Inferior parietal cortex (tissue), 1 donor: ENCODE results near the gene SPATS2L.

Source experiments
- DNase-seq: peaks from one replicate; pipeline ENCODE4 v3.0.0-alpha.2; 2016; ENCODE audit errors: extremely low spot score

Gene SPATS2L

DNA sequence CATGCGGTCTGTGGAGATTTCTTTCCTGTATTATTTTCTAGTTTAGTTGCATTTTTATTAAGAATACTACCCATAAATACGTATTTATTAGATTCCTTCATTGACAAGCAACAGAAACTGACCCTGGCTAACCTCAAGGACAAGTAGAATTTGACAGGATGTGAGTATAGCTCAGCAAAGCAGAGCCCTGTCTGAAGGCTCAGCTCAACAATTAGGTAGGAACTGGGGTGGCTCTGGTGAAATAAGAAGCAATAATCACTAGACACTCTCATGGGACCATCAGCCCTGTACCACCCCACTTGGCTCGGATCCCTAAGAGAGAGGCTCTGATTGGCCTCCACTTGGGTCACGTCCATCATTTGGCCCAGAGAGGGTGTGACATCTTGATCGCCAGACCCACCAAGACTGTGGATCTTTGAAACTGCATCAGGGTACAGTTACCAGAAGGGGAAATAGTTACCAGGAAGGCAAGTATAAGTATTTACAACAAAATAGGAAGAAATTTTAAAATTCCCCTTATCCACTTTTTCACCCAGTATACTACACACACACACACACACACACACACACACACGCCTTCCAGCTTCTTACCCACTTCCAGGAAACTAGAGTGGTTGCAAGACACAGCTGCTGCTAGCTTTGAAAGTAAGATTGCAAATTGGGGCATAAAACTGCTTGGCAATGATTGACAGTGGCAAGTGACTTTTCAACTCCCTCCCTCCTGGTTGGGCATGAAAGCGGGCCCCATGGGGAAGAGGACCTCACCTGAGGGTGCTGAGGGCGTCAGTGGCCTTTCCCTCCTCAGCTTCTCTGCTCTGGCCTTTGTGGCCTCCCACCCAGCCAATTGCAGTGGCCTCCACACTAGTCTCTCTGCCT, 161.6 kb downstream of the SPATS2L start:
- DNase-seq, result no peak

DNA sequence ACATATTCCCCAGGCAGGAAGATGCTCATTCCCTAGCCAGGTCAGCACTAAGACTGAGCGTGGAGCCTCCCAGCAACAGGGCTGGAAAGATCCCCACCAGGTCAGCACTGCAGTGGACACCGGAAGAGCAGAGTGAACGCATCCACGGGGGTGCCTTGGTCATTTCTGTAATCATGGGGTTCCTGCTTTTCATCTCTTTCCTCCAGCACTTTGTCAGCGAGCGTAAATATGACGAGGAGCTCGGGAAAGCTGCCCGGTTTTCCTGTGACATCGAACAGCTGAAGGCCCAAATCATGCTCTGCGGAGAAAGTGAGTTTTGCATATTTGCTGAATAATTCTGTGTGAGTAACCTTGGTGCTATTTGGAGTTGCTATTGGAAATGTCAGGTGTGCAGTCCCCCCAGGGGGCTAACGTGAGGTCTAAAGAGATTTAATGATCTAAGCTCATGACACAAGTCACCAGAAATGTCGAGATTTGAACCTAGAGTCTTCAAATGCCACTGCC, 163.3 kb downstream of the SPATS2L start:
- peak; percentile 61 for DNase-seq

DNA sequence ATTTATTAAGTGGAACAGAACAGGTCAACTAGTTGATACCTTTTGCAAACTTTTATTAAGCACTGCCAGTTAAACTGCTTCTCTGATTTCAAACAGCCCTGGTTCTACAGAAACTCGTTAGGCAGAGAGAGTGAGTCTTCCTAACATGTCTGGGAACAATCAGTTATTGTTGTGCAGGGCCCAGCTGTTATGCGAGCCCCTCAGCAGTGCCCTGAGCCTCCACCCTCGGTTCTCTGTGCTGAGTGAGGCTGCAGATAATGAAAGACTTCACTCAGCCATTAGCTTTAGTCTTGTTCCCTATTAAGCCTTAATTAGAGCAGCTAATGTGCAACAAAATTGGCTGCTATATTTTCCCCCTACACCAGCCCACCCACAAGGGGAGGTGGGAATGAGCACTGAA, 163.7 kb downstream of the SPATS2L start:
- DNase-seq, result peak; percentile 78

DNA sequence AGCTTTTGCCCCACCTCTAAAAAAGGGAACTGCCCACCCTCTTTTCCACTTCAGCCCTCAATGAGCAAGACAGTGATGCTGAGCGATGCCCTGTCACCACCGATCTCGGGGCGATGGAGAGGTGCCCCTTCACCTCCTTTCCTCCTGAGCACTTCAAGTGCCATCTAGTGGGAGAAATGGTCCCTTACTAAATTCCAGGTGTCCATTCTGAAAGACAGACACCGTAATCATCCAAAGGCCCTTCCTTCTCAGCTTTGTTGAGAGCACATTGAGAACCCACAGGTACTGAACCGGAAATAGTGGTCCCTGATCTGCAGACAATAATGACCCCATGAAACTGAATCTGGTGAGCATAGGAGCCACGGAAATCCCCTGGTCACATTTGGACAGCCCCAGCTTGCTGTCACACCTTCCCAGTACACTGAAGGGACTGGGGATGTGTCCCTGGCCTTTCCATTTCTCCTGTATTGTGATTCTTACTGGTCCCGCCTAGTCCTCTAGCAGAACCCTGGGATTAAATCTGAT, 164.9 kb downstream of the SPATS2L start:
- DNase-seq, result peak; percentile 83

DNA sequence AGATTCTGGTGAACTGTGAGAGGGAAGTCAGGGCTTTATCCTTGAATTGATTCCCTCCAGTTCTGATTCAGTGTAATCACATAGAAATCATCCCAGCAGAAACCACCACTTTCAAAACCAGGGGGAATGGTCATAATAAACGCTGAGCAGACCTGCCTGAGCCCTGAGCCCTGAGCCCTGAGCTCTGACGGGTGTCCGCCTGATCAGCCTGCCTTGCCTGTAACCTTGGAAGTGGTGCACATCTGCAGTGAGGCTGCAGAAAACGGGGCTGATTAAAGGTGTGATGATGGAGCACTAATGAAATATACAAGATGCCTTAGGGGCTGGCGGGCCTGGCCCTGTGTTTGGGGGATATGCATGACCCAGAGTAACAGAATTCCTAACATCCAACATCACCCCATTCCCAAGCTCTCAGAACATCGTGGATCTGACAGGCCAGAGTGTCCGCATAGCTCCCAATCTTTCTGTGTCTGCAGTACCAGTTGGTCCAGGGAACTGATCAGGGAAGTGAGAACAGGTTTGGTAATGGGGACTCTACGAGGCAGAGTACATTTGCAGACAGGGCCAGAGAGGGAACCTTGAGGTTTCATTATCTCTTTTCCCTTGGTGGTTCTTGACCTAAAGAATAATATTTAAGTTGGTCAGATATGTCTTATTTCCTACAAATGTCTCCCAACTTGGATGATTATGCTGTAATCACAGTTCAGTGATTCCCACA, 165.6 kb downstream of the SPATS2L start:
- no peak for DNase-seq

DNA sequence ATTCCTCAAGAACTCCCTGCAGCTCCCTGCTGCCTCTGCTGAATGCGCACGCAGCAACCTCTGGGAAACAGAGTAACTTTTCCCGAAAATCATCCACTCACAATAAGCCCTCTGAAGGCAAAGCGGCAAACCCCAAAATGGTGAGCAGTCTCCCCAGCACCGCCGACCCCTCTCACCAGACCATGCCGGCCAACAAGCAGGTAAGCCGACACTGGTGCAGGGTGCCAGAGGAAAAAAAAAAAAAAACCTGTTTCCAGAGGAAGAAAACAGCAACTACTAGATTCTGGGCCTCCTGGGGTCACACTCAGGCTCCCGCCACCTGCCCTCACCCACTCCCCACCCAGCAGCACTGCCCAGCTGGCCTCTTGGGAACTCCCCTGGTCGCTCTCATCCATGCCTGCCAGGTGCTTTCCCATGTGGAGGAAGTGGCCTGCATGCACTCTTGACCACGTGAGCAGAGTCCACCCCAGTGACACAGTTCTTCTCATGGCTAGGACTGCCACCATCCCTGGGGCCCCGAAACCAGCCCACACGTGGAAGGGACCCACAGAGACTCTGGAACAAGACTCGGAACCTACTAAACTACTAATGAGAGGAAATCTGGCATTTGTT, 166.5 kb downstream of the SPATS2L start:
- no peak for DNase-seq

DNA sequence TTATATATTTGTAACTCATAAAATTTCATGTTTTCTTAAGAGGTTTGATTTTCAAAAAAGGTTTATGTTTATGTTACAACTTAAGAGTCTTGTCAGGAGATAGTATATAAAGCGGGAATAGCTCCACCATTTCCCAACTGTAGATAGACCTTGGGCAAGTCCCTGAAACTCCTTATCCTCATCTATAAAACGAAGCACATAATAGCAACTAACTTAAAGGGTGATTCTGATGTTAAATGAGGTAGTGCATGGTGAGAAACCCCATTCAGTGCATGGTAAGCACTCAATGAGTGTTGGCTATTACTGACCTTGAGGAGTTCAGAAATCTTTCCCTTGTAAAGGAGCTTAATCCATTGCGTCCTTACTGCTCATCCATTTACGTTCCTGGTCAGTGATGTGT, 169.3 kb downstream of the SPATS2L start:
- no peak for DNase-seq

DNA sequence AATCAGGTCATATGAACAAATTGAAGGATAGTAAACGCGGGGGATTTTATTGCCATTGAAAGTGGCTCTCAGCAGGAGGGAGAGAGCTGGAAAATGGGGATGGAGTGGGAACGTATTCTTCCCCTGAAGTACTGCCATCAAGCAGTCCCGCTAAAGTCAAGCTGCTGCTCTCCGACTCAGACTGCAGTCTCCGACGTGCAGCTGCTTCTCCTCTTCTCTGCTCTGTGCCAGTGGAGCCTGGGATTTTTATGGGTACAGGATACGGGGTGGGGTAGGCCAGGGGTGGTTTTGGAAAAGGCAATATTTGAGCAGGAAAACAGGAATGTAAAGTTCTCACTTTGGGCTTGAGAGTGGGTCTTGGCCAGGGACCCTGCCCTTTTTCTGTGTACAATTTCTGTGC, 170.3 kb downstream of the SPATS2L start:
- no peak for DNase-seq

DNA sequence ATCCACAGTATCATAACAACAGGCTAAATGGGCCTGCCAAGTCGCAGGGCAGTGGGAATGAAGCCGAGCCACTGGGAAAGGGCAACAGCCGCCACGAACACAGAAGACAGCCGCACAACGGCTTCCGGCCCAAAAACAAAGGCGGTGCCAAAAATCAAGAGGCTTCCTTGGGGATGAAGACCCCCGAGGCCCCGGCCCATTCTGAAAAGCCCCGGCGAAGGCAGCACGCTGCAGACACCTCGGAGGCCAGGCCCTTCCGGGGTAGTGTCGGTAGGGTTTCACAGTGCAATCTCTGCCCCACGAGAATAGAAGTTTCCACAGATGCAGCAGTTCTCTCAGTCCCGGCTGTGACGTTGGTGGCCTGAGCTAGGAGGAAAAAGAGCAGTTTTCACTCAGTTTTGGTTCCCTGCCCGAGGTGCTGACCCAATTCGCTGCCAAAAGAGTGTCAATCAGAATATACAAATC, 171.2 kb downstream of the SPATS2L start:
- DNase-seq, result no peak

DNA sequence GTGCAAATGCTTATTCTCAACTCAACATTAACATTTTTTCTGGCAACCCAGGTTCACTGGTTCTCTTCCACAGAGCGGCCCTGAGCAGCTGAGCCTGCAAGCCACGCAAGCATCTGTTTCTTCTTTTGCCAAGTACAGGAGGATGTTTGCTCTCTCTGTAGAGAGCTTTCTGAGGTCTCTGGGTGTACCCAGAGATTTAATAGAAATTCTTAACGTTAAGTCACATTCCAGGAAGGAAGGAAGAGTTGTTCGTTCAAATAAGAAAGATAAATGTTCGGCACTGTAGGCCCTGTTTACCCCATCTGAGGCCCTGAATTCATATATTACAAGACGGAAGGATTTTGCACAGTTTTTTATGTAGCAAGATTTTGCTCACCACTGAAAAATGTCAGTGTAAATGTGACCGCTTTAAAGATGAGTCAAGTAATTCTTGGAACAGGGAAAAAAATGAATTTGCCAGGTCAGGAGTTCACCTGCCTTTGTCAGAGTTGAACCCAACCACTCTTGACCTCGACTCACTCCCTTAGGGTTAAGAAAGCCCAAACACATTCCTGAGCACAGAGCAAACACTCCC, 173.3 kb downstream of the SPATS2L start:
- no peak for DNase-seq

DNA sequence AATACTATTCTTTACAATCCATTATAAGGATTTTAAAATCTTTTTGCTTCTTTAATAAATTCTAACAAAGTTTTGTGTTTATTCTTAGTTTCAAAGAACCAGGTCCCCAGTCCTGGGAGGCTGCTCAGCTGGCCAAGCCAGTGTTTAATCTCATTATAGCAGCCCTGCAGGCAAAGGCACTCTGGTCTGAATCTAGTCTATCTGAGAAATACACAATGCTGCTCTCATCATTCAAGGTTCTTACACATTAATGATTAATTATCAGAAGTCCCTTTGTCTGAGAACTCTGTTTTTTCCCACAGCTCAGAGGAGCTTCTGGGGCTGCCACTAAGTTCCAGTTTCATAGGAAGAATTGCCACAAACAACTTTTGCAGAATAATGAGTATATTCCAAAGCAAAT, 175.7 kb downstream of the SPATS2L start:
- no peak for DNase-seq

DNA sequence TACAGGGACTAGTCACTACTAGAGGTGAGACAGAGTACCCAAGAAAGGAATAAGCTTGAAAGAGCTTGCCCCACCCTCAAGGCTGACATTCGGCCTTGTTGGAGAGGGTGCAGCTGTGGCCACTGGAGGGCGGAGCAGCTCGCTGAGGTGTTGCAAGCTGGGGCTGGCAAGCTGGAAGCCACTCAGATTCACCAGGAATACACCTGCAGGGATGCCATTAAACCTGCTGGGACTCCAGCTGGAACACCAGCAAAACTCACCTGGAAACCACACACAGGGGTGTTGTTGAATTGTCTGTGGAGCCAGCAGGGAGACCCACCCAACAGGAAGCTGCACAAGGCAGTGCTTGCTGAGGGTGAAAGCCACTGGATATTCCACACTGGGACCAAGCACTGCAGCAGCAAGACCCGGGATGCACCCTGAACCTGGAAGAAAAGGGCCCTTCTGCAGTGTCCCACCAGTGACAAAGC, 177.3 kb downstream of the SPATS2L start:
- DNase-seq, result no peak

DNA sequence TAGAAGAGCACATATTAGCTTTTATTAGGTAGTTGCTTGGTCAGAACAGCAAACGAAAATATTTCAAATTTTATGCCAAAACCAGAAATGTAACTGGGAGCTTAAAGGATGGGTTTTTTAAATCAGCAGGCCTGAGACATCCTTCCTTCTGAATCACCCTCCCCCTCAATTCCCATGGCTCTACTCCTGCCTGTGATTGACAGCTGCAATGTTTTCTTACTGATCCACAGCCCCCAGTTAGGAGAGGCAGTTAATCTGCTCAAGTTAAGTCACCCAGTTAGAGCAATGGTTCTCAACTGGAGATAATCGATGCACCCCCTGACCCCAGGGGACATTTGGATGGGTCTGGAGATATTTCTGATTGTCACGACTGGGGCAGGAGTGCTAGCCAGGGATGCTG, 178.4 kb downstream of the SPATS2L start:
- no peak for DNase-seq

DNA sequence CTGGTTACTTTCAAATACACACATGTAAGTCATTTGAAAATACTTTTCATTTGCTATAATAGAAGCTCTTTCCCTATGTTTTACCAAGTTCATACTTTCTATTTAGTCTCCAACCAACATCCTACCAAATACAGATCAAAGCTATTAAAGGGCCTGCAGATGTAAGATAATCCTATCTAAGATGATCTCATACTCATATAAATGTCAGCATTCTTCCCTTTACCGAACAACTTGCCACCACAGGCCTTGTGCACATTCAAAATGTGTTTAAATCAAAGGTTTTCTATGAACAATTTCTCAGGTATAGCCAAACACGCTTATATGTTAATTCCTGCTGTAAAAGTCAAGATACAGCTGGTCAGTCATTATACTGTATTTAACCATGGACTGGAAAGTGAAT, 180.0 kb downstream of the SPATS2L start:
- no peak for DNase-seq

DNA sequence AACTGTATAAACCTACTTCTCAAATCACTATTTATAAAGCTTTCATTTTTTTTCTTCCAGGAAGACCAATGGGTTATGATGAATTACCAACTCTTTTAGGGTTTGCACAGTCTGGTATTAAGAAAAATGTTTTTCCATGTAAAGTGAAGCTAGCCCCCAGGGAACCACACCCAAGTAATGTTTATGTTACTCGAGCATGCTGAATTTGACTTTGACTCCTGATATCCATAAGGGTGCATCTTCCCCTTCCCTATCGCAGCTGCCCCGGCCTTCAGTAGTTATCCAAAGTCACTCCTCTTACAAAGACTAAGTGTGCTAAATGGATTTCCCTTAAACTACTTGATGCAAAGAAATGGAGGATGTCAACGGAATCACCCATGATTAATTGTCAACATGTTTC, 181.7 kb downstream of the SPATS2L start:
- DNase-seq, result no peak

DNA sequence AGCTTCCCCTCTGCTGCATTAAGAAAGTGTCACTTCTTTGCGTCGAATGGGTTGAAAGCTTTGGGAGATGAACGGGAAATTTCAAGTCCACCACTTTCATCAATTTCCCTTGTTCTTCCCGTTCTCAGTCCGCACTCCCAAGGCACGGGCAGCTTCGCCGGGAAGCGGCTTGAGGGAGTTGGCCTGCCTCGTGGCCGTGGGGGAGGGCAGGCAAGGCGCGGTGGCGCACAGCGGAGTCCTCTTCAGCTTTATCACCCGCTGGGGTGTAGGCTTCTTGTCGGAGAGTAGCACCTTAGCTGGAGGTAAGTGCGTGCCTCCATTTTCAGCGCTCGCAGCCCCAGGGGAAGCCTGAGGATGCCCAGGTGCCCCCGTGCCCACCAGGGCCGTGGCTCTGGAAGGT, 183.5 kb downstream of the SPATS2L start:
- DNase-seq, result no peak

DNA sequence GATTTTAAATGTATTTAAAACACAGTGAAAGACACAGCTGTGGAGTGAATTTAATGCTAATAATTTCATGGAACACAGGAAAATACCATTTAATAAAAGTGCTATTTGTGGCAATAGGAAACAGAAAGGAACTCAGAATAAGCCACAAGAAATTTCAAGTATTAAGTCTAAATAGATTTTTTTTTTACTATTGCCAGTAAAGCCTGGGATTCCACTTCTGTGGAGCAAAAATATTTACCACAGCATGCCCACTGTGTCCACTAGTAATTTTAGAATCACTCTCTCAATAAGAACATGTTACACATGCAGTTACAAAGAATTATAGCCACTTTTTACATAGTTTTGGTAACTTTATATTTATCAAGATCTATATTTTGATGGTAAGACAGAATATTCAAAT, 186.2 kb downstream of the SPATS2L start:
- DNase-seq, result no peak

DNA sequence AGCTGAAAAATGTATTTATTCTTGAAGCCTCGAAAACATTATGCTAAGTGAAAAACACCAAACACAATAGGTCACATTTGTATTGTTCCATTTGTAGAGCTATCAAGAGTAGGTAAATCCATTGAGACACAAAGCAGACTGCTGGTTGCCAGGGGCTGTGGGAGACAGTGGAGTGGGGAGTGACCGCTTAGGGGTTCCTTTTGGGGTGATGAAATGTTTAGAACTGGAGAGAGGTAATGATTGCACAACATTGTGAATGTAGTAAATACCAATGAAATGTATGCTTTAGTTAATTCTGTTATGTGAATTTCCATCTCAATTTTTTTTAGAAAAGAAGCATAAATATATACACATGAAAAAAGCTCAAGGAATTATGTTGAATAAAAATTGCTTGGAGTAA, 187.6 kb downstream of the SPATS2L start:
- no peak for DNase-seq

DNA sequence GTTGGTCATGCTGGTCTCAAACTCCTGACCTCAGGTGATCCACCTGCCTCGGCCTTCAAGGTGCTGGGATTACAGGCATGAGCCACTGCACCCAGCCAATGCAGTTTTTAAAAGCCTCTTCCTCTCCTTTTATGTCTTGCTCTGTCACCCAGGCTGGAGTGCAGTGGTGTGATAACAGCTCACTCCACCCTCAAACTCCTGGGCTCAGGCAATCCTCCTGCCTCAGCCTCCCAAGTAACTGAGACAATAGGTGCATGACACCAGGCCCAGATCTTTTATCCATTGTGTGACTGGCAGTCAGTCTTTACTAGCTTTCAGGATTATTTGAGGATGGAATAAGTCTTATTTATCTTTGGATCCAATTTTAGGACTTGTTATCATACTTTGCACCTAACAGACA, 190.2 kb downstream of the SPATS2L start:
- DNase-seq, result no peak

DNA sequence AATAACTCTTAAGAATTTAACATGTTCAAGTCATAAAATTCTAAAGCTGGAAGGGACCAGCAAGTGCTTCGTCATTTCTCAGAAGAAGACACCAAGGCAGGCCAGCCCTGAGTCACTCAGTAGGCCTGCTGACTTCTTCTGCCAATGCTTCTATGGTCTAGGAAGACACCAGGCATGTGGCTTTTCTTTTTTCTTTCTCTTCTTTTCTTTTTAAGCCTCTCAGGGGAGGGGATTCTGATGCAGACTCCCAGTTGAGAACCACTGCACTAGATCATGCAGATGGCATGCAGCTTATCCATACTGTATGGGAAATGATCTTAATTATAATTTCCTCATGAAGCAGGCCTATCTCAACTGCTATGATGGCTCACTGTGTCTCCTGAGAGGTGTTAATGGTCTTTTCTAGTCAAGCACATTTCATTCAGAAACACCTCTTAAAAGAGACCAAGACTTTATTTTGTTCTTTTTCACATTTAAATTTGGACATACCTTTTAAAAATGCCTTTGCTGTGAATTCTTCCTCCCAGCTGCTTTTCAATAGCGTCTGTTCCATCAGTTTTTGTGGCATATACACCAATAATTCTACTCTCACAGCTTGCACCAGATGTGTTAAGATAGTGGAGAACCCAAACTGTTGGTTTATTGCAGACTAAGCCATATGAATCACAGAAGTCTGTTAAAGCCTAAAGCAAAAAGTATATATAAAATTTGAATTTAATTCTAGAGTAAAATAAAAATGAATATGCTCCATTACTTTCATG, 192.1 kb downstream of the SPATS2L start:
- DNase-seq, result no peak

DNA sequence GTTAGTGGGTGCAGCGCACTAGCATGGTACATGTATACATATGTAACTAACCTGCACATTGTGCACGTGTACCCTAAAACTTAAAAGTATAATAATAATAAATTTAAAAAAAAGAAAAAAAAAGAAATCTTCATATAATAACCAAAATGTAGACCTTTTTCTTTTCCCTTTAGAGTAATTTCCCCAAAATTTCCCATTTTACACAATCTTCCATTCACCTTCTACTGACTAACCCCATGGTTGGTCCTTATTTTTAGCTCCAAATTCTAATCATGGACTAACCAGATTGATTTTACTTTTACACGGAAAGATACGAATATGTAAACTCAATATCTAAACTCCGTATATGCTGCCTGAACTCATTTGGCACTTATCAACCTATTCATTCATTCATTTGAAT, 195.7 kb downstream of the SPATS2L start:
- DNase-seq, result no peak
